BJ (cell line): Measurements from ENCODE around the gene TXNDC2. TPM values are rescaled to one million over a fixed set of nuclear protein-coding genes. Genes with fewer than 3 reads are reported as not detected.

Experiments used
- CTCF ChIA-PET: fragments of 350-600 bp; formaldehyde crosslinking; extraction: SDS; loops from one replicate; lab custom pipeline; 2021; ENCODE audit warnings: antibody characterized with exemption, inconsistent platforms; lab: Yijun Ruan, JAX
- POLR2A ChIA-PET: fragments of 300-600 bp; sonication (Branson Sonifier 250); formaldehyde crosslinking; extraction: SDS; loops from one replicate; lab custom pipeline; 2021; ENCODE audit warnings: antibody characterized with exemption; lab: Charles Lee
- DNase-seq: peaks from one replicate; pipeline ENCODE4 v3.0.0-alpha.2; 2011; ENCODE audit warnings: low read depth
- H3K27me3 ChIP-seq: 2 replicates; pipeline ENCODE4 v1.6.0; 2011; ENCODE audit warnings: low read length; ENCODE audit not compliant: control insufficient read depth, insufficient read depth
- H3K36me3 ChIP-seq: 2 replicates; pipeline ENCODE4 v1.5.1; 2011; ENCODE audit warnings: low read length; ENCODE audit not compliant: control insufficient read depth, insufficient read depth
- H3K4me3 ChIP-seq: 2 replicates; pipeline ENCODE4 v1.5.1; 2011; ENCODE audit warnings: low read depth, mild to moderate bottlenecking, control low read depth, low read length
- polyA plus RNA-seq: library from polyadenylated mRNA; depleted of rRNA; stranded (reverse); fragments of >200 nt; gene quantifications from 2 replicates; pipeline ENCODE4 v1.2.3, GENCODE V29; 2011
- TF ChIP-seq, protein P1 (sequence below): IDR thresholded peaks from 2 replicates; pipeline ENCODE4 v1.5.1; 2011; ENCODE audit warnings: low read depth, mild to moderate bottlenecking, control low read depth, inconsistent platforms, low read length, moderate library complexity; ENCODE audit not compliant: insufficient read depth

The TXNDC2 gene
- polyA plus RNA-seq, 1 experiment: 0.20 TPM

DNA sequence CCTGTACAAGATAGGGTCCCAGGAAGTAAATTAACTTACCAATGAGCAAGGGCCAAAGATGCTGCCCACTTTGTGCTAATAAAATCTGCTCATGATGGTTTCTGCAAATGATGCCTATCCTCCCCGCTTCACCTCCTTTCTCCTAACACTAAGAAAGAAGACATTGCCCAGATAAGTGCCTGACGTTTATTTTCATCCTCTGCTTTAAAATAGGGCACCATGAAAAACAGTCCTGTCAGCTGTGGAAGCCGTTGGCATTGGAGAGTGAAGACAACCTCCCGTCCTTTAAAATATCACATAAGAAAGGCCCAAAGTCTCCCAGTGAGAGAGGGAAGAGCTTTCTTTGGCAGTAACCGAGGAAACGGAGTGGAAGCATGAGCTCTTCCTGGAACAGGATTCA is 1.7 kb upstream of the TXNDC2 start:
- H3K36me3 ChIP-seq: no peaks in the 10 kb centered on the region
- DNase-seq: no peak
- no peaks in the 10 kb centered on the region for H3K27me3 ChIP-seq
- ChIA-PET CTCF (no interaction called here), POLR2A (no interaction called here)
- no peak overlapping the region for H3K4me3 ChIP-seq
- TF ChIP-seq, protein P1, sequence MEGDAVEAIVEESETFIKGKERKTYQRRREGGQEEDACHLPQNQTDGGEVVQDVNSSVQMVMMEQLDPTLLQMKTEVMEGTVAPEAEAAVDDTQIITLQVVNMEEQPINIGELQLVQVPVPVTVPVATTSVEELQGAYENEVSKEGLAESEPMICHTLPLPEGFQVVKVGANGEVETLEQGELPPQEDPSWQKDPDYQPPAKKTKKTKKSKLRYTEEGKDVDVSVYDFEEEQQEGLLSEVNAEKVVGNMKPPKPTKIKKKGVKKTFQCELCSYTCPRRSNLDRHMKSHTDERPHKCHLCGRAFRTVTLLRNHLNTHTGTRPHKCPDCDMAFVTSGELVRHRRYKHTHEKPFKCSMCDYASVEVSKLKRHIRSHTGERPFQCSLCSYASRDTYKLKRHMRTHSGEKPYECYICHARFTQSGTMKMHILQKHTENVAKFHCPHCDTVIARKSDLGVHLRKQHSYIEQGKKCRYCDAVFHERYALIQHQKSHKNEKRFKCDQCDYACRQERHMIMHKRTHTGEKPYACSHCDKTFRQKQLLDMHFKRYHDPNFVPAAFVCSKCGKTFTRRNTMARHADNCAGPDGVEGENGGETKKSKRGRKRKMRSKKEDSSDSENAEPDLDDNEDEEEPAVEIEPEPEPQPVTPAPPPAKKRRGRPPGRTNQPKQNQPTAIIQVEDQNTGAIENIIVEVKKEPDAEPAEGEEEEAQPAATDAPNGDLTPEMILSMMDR: no peak

DNA sequence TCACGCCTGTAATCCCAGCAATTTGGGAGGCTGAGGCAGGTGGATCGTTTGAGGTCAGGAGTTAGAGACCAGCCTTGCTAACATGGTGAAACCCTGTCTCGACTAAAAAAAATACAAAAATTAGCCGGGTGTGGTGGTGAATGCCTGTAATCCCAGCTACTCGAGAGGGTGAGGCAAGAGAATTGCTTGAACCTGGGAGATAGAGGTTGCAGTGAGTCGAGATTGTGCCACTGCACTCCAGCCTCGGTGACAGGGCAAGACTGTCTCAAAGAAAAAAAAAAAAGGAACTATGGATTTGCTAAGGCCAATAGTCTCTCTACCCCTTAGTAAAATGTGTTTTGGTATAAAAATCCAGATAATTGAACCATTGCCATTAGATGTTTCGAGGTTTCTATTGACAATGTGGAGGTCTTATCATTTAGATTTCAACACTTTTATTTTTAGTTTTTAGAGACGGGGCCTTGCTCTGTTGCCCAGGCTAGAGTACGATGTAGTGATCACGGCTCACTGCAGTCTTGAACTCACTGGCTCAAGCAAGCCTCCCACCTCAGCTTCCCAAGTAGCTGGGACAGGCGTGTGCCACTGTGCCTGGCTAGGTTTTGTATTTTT is 1.1 kb upstream of the TXNDC2 start:
- no peaks in the 10 kb centered on the region for H3K27me3 ChIP-seq
- ChIA-PET CTCF (interaction anchor here (0.9 kb wide), 1 partner anchor 29 kb away, joined by 4 read pairs; the partner anchor contains the start of gene VAPA), POLR2A (no interaction called here)
- H3K4me3 ChIP-seq: no peak overlapping the region
- no peaks in the 10 kb centered on the region for H3K36me3 ChIP-seq
- TF ChIP-seq, protein P1: no peak
- DNase-seq: no peak

DNA sequence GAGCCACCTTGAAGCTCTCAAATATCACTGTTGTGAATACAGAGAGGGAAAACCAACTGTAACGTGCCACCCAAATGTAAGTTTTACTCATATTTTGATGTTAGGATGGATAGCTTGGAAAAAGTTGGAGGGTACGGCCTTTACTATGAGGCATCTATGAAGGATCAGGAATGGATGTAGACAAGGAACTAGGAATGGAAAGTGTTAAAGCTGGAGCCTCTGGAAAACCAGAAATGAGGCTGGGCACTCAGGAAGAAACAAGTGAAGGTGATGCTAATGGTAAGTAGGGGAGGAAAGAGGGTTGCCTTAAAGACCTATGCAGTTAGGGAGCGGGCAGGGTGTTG is 204 bp downstream of the TXNDC2 start:
- TF ChIP-seq, protein P1: no peak
- Histone ChIP-seq H3K36me3 (no peaks in the 10 kb centered on the region), H3K27me3 (no peaks in the 10 kb centered on the region), H3K4me3 (no peak overlapping the region)
- no peak for DNase-seq
- ChIA-PET POLR2A (no interaction called here), CTCF (interaction anchor here (1.1 kb wide), 1 partner anchor 16 kb away, joined by 3 read pairs; no protein-coding TSS in a partner anchor)

DNA sequence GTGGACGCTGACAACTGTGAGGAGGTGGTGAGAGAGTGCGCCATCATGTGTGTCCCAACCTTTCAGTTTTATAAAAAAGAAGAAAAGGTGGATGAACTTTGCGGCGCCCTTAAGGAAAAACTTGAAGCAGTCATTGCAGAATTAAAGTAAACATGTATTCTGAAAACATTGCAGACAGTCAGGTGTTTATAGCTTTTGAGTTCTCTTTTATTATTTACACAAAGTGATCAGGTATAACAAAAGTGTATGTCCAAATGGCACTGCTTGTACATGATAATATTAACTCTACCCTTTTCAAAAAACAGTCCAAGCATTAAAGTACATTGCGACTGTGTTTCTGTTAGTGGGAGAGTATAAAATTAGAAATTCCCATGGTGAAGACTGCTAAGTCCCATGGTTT is 2.2 kb downstream of the TXNDC2 start:
- CTCF ChIA-PET: no interaction called here
- TF ChIP-seq, protein P1: no peak
- H3K4me3 ChIP-seq: no peak overlapping the region
- POLR2A ChIA-PET: no interaction called here
- no peaks in the 10 kb centered on the region for H3K27me3 ChIP-seq
- no peak for DNase-seq
- no peaks in the 10 kb centered on the region for H3K36me3 ChIP-seq

DNA sequence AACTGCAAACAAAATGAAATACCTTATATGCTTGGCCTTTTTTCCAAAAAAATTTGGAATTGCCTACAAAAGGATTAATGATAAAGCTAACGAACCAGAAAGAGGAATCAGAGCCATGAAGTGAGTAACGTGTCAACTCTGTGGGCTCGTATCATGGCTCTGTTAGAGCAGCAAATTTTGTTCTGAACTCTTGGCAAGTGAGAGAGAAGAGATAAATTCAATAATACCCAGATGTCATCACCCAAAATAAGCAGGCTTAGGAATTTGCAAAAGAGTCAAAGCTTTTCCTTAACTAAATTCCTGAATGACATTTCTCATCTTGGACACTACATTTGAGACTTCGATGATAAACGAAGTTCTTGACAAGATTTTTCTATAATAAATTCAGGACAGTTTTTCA is 4.4 kb downstream of the TXNDC2 start:
- DNase-seq: no peak
- no peak overlapping the region for H3K4me3 ChIP-seq
- POLR2A ChIA-PET: no interaction called here
- H3K36me3 ChIP-seq: no peaks in the 10 kb centered on the region
- CTCF ChIA-PET: interaction anchor here (0.9 kb wide), 1 partner anchor 14 kb away, joined by 3 read pairs; no protein-coding TSS in a partner anchor
- no peaks in the 10 kb centered on the region for H3K27me3 ChIP-seq
- TF ChIP-seq, protein P1: no peak
